Keratinocyte (primary cell): ENCODE measurements around the gene TRIP13.

Experiments used
- EZH2 ChIP-seq: IDR thresholded peaks from one replicate; pipeline ENCODE4 v1.6.1; 2012; ENCODE audit warnings: inconsistent platforms, mild to moderate bottlenecking, low read length, moderate library complexity
- TF ChIP-seq, protein P1 (sequence below), 3 experiments: IDR thresholded peaks in 1 of 3; conservative IDR thresholded peaks in 1 of 3; optimal IDR thresholded peaks in 1 of 3; 2 replicates in 2 of 3; 3 replicates in 1 of 3; pipeline versions ENCODE3 to v1.5.1; 2011; ENCODE audit warnings: low read length in 3 of 3, mild to moderate bottlenecking in 3 of 3, moderate library complexity in 2 of 3, control low read depth in 1 of 3, inconsistent platforms in 1 of 3; ENCODE audit not compliant: insufficient read depth in 2 of 3; ENCODE audit errors: extremely low read depth in 1 of 3

DNA sequence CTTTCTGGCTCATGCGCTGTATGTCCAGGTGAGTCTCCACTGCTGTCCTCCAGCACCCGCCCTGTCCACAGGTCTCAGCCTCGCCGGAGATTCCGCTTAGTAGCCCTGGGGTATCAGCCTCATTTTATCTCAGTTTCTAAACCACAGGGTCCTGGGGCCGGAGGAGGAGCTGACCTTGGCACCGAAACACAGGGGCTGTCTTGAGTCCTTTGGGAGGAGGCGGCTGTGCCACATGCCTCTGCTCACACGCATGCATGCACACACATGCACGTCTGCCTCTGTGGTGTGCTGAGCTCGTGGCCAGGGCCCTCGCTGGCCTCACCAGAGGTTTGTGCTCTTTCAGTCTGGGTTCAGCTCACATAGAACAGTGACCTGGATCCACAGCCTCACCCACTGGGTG is 23.3 kb downstream of the TRIP13 start:
- TF ChIP-seq, protein P1, sequence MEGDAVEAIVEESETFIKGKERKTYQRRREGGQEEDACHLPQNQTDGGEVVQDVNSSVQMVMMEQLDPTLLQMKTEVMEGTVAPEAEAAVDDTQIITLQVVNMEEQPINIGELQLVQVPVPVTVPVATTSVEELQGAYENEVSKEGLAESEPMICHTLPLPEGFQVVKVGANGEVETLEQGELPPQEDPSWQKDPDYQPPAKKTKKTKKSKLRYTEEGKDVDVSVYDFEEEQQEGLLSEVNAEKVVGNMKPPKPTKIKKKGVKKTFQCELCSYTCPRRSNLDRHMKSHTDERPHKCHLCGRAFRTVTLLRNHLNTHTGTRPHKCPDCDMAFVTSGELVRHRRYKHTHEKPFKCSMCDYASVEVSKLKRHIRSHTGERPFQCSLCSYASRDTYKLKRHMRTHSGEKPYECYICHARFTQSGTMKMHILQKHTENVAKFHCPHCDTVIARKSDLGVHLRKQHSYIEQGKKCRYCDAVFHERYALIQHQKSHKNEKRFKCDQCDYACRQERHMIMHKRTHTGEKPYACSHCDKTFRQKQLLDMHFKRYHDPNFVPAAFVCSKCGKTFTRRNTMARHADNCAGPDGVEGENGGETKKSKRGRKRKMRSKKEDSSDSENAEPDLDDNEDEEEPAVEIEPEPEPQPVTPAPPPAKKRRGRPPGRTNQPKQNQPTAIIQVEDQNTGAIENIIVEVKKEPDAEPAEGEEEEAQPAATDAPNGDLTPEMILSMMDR (optimal IDR thresholded peaks at IDR 0.05 in 1 of 3, IDR thresholded peaks at IDR 0.05 in 1 of 3, conservative IDR thresholded peaks at IDR 0.05 in 1 of 3; ENCODE audit: extremely low read depth in 1 of 3, insufficient read depth in 2 of 3, low read length in 3 of 3): no peak
- TF ChIP-seq EZH2: no peak
